Measurements from ENCODE around the gene CAB39.
A peak's percentile ranks its signal among the peaks of the same experiment; 100 is the strongest.

CAB39 gene

DNA sequence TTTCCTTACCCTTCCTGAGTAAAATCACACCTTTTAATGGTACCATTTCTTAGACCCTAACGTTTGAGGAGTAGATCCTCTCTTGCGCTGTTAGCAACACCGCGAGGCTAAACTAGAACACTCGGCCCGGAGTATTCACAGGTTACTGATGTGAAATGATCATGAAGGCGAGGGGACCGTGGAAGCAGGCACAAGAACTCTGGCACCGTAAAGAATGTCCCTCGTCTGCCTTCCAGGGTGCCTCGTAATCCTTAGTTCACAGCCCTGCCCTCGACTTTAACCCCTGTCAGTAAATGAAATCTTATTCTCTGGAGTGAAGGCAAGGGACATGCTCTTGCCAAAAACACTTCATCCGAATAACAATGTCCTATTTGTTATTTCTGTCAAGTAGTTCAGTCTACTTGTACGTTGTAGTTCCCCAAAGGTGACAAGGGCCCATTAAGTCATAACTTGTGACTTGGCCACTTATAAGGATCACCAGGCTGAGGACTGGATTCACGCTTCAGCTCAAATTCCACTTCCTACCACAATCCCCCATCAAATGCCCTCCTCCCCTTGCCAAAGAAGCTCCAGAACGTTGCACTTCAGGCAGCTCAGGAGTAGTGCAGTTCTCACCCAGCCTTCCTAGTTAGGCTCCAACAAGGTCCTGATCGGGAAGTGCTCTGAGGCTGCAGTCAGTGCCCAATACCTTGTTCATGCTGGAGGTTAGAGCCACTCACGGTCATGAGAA, 108.8 kb downstream of the CAB39 start:
- DNase-seq (ENCODE audit: low read depth): no peak

DNA sequence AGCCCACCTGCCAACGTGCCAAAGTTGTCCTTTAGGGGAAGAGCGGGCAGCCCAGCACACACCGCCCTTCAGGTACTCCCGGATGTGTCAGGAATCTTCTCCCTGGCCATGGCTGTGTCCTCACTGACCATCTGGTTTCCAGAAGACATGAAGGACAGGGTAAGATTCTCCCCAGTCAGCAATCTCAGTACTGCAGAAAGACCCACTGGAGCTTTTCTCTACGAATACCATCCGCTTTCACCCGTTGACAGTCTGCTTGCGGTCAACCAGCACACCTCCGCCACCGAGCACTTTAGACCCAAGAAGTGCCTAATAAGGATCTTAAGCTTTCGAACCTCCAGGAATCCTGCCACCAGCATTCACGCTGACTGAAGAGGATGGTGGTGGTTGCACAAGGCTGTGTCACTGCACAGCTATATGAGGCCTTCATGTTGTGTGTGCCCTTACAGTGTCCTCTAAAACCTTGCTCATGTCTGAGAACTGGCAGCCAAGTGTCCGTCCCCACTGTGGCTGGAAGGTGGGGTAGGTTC, 109.4 kb downstream of the CAB39 start:
- DNase-seq (ENCODE audit: low read depth): no peak

DNA sequence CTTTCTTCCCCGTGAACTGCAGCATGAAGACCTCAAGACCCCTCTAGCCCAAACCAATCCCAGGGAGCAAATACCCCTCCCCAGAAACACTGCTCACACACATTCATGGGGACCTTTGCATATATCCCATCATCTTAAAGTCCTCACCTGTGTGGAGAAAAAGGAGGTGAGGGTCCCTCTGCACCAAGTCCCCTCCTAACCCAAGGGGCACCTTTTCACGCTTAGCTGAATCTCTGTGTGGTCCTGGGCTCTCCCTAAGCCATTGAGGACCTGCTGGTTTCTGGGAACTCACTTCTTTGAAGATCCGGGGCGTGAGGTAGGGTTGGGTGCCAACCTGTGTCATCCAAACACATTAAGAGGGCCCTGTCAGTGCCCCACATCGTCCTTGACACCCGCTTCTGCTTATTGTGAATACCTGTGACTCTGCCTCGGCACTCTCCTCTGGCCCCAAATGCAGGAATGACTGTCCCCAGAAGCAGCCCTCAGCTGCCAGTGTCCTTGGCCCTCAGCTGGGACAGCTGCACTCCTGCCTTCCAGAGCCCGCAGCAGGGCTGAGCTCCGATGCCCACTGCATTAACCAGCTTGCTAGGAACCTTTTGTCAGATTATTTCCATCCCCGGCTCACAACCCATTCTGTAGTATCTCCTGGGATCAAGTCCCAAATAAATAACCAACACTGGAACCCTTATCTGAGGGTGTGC, 110.8 kb downstream of the CAB39 start:
- DNase-seq (ENCODE audit: low read depth): no peak

DNA sequence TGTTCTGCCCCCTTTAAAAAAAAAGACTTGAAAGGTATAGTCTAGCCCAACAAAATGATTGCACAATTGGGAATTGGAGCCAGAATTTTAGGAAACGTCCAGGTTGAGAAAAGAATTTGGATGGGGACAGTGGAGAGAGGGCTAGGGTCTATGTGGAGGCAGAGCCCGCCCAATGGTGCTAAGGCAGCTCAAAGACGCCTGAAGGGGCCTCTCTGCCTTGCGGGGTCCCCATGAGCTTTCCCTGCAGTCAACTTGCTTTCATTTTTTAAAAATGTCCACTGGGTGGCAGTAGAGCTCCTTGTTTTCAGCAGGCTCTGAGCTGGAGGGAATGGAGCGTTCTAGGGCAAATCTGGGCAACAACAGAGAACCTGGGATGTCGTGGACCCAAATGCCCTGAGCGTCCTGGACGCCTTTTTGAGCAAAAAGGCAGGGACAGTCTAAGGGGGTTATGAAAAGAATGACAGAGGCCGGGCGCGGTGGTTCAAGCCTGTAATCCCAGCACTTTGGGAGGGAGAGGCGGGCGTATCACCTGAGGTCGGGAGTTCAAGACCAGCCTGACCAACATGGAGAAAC, 111.8 kb downstream of the CAB39 start:
- peak; percentile 21 for DNase-seq (ENCODE audit: low read depth)

DNA sequence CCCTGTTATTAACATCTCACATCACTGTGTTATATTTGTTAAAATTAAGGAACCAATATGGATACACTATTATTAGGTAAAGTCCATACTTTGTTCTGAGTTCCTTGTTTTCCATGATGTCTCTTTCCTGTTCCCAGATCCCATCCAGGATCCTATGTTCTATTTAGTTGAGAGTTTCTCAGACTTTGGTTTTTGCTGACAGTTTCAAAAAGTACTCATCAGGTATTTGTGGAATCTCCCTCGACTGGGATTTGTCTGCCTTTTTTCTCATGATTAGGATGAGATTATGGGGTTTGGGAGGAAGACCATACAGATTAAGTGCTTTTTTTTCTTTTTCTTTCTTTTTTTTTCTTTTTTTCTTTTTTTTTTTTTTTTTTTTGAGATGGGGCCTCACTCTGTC, 112.7 kb downstream of the CAB39 start:
- no peak for DNase-seq (ENCODE audit: low read depth)

DNA sequence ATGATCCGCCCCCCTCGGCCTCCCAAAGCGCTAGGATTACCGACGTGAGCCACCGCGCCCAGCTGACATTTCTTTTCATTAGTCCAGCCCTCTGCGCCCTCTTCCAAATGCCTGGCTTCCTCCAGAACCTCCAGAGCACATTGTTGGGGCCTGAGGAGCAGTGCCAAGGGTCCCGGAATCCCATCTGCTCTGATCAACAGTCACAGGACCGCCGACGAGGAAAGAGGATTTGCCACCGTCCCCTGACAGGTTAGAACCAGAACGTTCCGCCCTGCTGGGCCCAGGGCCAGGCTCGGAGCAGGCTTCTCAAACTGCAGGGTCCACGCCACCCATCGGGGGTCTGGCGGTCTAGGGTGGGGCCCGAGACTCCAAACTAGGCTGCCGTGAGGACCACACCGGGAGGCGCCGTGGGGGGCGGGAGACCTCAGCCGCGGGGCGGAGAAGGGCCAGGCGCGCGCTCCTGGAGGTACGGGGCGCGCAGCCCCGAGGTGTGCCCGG, 115.2 kb downstream of the CAB39 start:
- no peak for DNase-seq (ENCODE audit: low read depth)

DNA sequence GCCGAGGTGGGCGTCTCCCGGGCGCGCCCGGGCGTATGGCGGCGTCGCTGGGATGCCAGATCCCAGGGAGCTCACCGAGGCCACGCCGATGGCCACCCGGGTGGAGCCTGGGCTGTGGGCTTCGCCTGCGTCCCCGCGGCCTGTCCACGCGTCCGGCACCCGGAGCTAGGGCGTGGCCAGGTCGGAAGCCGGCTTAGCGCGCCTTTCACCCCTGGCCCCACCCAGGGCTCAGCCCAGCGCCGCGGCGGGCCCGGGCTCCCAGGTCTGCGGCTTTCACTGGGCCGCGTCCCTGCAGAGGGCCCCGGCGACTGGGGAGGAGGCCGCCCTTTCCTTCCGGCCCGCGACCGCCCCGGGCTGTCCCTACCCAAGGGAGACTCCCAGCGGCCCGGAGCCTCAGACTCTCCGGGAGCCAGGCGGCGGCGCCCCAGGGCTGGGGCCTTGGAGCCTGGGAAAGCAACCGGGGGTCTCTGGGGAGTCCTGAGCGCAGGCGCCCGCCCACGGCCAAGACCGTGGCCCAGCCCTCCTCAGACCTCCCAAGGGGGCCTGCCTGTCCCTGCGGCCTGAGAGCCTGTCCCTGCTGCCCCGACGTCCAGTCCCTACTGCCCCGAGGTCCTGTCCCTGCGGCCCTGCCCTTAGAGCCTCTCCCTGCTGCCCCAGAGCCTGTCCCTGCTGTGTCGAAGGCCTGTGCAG, 115.8 kb downstream of the CAB39 start:
- DNase-seq (ENCODE audit: low read depth): no peak

DNA sequence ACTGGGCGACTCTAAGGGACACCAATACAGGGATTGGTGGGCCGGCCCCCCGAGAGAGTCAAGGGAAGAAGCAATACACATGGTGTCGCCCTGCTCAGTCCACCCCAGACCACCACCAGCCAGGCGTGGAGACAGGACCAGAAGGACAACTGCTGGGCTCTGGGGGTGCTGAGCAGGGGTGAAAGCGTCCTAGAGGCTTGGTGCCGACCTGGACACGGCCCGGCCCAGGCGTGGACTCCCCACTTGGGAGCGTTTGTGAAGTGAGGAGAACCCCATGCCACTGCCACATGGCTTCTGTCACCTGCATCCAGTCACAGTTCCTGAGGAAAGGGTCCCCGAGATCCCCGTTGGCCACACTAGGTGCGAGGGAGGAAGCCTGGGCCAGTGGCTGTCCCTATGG, 116.7 kb downstream of the CAB39 start:
- no peak for DNase-seq (ENCODE audit: low read depth)

DNA sequence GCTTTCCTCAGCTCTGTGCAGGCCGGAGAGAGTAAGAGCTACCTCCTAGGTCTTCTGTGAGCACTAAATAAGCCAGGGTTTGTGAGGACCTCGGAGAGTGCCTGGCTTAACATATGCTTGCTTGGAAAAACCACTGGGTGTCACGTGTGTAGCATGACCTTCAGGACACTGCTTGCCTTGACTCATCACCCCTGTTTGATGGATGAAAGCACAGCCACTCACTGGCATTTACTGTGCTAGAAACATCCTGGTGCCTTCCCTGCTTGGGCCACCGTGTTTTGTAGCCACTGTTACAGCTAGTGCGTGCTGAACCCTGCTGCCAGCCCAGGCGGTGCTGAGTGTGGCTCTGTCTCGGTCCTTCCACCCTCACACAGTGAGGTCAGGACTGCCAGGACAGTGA, 117.3 kb downstream of the CAB39 start:
- no peak for DNase-seq (ENCODE audit: low read depth)

DNA sequence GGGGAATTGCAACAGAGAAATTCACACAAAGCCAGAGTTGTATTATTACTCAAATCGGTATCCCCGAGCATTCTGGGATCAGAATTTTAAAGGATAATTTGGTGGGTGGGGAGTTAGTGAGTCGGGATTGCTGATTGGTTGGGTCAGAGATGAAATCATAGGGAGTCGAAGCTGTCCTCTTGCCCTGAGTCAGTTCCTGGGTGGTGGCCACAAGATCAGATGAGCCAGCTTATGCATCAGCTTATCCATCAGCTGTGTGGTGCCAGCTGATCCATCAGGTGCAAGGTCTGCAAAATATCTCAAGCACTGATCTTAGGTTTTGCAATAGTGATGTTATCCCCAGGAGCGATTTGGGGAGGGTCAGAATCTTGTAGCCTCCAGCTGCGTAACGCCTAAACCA, 117.8 kb downstream of the CAB39 start:
- no peak for DNase-seq (ENCODE audit: low read depth)

DNA sequence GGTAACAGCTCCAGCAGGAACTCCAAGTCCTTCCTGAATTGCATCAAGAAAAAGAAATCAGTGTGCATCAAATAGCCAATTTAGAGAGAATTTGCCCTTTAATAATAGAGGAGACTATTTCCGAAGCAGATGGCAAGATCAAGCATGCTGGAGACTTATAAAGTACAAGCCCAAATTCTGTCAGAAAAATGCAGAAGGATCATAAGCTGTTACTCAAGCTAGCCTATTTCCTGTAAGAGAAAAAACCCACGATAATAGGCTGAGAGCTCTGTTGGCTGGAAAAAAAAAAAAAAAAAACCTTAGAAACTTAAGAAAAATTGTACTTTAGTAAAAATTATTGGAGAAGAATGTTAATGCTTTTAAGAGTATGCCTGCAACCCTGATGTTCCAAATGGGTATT, 127.7 kb downstream of the CAB39 start:
- DNase-seq (ENCODE audit: low read depth): no peak

DNA sequence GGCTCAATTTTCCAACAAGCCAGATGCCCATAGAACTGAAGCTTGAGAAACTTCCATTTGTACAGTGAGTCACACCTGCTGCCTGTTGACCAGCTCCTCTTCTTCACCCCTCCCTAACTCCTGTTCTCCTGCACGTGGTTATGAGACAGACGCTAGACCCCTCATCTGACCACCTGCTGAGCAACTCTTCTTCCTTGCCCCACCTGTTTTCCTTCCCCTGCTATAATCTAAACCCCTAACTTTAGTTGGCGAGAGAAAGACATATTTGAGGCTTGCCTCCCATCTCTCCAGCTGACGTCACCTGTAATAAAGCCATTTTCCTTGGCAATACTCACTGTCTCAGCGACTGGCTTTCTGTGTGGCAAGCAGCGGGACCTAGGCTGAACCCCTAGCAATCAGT, 129.8 kb downstream of the CAB39 start:
- no peak for DNase-seq (ENCODE audit: low read depth)

DNA sequence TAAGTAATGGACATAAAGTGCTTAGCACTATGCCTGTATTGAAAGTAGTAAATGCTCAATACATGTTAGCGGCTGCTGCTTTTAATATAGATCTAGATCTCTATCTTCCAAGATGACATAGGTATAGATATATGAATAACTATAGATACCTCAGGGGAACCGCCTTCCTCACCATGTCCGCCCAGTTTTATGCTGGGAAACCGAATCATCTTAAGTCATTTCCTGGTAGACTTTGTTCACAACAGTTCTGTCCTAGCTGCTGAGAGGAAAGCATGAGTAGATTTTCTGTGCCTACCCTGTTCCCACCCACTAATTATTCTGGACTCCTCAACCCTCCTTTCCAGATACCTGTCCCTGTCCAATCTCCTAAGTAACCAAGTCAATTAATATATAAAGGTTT, 130.5 kb downstream of the CAB39 start:
- DNase-seq (ENCODE audit: low read depth): no peak

DNA sequence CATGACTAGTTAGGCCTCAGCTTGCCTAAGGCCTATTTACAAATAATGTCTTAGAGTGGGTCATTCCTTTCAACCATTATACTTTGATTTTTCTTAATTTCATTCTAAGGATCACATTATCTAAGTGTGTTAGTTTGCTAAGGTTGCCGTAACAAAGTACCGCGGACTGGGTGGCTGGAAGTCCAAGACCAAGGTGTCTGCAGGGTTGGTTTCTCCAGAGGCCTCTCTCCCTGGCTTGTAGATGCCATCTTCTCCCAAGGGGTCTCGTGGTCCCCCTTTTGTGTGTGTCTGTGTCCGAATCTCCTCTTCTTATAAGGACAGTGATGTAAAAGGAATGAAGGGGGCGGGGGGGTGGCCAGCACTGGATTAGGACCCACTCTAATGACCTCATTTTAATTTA, 133.7 kb downstream of the CAB39 start:
- no peak for DNase-seq (ENCODE audit: low read depth)

DNA sequence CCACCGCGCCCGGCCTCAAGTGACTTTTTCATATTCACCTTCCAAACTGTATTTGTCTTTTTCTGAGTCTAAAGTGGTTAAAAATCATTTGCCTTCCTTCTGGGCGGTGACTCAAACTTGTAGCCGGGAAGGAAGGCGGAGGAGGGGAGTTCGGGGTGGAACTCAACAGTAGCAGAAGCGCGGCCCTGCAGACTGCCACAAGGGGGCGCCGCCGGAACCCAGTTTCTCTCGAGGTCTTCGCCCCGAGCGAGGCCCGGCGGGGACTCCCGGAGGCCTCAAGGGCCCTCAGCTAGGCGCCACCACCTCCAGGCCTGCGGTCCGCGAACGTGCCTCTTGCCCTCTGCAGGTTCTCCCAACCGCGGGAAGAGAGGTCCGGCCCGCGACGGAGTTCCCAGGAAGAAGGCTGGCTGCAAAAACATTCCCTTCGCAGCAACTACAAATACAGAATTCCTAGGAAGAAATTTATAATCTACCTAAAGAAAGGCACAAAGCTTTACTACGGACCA, 135.3 kb downstream of the CAB39 start:
- DNase-seq (ENCODE audit: low read depth): peak; percentile 84

DNA sequence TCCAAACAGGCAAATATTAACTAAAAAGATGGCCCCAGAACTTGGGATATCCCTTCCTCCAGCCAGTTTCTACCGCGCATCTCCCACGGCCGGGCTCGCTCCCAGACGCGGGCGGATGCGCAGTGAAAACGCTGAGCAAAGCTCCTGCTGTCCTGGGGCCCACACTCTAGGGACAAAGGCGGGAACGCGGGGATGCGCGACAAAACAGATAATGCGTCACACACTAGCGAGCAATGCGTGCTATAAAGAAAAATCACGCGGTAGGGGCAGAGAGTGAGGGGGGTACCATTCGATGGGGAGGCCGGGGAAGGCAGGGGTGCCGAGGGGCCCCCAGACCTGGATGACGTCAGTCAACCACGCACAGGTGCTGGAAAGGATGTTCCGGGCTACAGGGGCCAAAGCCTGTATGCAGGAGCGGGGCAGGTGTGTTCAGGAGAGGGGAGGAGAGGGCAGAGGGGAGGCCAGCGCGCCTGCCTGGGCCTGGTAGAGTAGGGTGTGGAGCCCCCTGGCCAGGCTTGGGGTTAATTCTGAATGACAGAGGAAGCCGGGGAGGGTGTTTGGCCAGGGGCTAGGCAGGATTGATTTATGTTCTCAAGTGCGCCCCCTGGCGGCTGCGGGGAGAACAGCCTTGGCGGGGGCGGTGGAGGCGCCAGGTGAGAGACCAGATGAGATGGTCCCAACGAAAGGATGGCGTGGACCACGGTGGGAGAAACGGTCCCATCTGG, 137.2 kb downstream of the CAB39 start:
- peak; percentile 72 for DNase-seq (ENCODE audit: low read depth)

DNA sequence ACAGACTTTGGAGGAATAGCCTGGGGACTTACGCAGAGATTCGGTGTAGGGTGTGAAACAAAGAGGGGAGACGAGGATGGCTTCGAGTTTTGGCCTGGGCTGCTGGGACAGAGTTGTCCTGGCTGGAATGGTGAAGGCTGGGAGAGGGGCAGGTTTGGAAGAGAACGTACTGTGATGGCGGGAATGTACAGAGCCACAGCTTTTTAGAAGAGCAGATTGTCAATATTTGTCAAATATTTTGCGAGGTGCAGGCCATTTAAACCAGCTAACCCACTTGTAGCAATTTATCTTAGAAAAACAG, 137.7 kb downstream of the CAB39 start:
- no peak for DNase-seq (ENCODE audit: low read depth)

DNA sequence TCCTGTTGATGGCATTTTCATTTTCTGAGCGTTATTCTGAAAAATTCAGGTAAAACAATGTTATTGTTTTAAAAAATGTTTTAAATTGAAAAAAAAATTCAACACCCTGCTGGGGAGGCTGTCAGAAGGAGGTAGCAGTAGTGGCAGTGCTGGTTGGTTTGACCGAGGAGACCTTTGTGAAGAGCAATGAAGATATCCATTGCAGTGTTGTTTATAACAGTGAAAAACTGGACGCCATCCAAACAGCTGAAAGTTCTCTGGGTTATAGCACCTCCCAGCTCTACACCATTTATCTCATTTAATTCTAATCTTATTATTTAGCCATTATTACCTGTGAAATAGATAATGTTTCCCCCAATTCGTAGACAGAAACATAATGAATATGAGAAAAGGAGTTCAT, 139.5 kb downstream of the CAB39 start:
- DNase-seq (ENCODE audit: low read depth): no peak

DNA sequence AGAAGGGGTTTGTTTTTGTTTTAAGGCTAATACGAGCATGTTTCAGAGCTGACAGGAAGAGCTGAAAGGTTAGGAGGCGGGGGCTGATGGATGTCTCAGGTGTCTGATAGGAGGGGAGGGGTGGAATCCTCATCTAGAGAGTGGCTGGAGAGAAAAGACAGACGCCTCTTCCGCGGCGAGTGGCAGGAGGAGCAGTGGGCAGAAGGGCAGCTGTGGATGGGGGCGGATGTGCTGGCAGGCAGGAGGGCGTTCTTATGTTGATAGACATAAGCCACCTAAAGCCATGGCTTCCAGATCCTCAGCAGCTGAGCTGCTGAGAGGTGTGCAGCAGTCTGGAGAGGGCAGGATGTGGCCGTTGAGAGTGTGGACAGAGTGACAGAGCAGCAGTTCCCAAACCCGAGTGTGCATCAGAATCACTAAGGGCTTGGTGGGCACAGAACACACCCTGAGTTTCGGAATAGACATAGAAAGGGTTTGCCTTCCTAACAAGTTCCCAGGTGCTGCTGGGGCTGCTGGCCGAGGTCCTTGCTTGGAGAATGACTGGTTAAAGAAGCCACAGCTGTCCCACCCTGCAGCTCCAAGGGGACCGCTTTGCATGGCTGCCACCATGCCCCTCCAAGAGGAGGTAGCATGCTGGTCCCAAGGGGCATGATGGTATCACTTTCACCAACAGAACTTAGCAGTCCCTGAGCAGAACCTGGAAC, 149.1 kb downstream of the CAB39 start:
- DNase-seq (ENCODE audit: low read depth): no peak

DNA sequence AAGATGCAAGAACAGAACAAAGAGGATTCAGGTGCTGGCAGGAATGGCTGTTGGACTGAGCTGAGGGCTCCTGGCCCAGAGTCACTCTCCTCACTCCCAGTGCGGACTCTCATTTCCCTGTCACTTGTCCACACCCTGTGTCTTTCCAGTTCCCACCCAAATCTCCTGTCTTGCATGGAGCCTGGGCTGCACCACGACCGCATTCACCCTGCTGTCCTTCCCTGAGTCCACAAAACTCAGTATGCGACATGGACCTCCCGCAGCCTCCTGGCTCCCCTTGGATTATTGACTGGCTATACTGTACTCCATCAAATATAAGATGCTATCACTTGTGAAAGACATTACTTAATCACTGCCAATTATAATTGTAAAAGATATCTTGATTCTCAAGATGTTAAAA, 149.7 kb downstream of the CAB39 start:
- no peak for DNase-seq (ENCODE audit: low read depth)

DNA sequence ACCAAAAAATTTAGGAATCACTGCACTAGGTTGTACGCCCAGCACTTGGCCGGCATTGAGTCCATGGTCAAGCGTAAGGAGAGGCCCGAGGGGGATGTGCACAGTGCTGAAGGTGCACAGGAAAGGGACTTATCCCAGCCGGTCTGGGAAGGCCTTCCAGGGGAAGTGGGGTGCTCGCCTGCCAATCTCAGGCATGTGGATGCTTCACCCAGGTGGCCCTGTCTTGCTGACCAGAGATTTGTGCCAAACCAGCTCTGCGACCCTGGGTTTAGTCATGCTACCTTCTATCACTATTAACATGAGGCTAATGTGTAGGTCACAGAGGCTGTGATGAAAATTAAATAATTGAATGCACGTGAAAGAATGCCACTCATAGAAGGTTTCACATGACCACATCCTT, 150.4 kb downstream of the CAB39 start:
- no peak for DNase-seq (ENCODE audit: low read depth)

Measured in activated T-helper 9 cell treated with anti-CD3 and anti-CD28 coated beads, Interleukin-2, amount 50 U/mL, for 16 hours (primary cell).